MCF 10A (cell line): ENCODE results near the gene SUN5. TPM values are rescaled to one million over a fixed set of nuclear protein-coding genes. Genes with fewer than 3 reads are reported as not detected.

Source experiments
- BruUV-seq: library from RNA; stranded (reverse); fragments of 400-500 nt; replicated peaks from 2 replicates; lab custom pipeline; 2021; lab: Mats Ljungman, UMichigan
- CTCF ChIA-PET: fragments of 300-600 bp; sonication (Branson Sonifier 250); formaldehyde crosslinking; extraction: SDS; loops from one replicate; lab custom pipeline; 2021; ENCODE audit warnings: antibody characterized with exemption, inconsistent platforms; lab: Yijun Ruan, JAX
- POLR2A ChIA-PET: fragments of 300-600, 350-650 bp; sonication (Branson Sonifier 250); formaldehyde crosslinking; extraction: SDS; loops from one replicate; lab custom pipeline; 2020; ENCODE audit warnings: antibody characterized with exemption, inconsistent platforms; lab: Yijun Ruan, JAX
- DNase-seq: peaks from one replicate; pipeline ENCODE4 v3.0.0-alpha.2; 2018; ENCODE audit not compliant: unreplicated experiment
- H3K27ac Mint-ChIP-seq: one replicate; pipeline ENCODE4 v1.8.0; 2022; ENCODE audit warnings: mild to moderate bottlenecking, low read depth, mixed read lengths; ENCODE audit not compliant: unreplicated experiment
- H3K27me3 Mint-ChIP-seq: one replicate; pipeline ENCODE4 v1.8.0; 2022; ENCODE audit warnings: mixed read lengths; ENCODE audit not compliant: insufficient read depth, unreplicated experiment
- H3K36me3 Mint-ChIP-seq: one replicate; pipeline ENCODE4 v1.8.0; 2022; ENCODE audit warnings: mild to moderate bottlenecking, moderate library complexity, mixed read lengths; ENCODE audit not compliant: insufficient read depth, unreplicated experiment
- H3K4me1 Mint-ChIP-seq: one replicate; pipeline ENCODE4 v1.8.0; 2022; ENCODE audit warnings: mixed read lengths; ENCODE audit not compliant: insufficient read depth, unreplicated experiment
- H3K4me3 Mint-ChIP-seq: one replicate; pipeline ENCODE4 v1.8.0; 2022; ENCODE audit warnings: mild to moderate bottlenecking, moderate library complexity, mixed read lengths; ENCODE audit not compliant: unreplicated experiment
- H3K9me3 Mint-ChIP-seq: one replicate; pipeline ENCODE4 v1.8.0; 2022; ENCODE audit warnings: mixed read lengths; ENCODE audit not compliant: unreplicated experiment
- CTCF ChIP-seq: fragments of 200-600 bp; IDR thresholded peaks from one replicate; pipeline ENCODE4 v1.8.0; 2022; ENCODE audit warnings: antibody characterized with exemption, mild to moderate bottlenecking; ENCODE audit not compliant: unreplicated experiment
- intact Hi-C: fragments of 100-400 bp; cut with micrococcal nuclease; formaldehyde crosslinking; loops from 2 replicates; pipeline ENCODE4 v1.14.1; 2022
- total RNA-seq: library from RNA; stranded (reverse); gene quantifications from 2 replicates; pipeline ENCODE4 v1.2.3, GENCODE V29; 2022

The SUN5 gene
- total RNA-seq, 1 experiment from 2014 or later = not detected

GRCh38 chr20:32980131-32980941 lies 23.9 kb downstream of the SUN5 start:
- TF ChIP-seq CTCF = no peak
- POLR2A ChIA-PET = no interaction called here
- CTCF ChIA-PET = no interaction called here
- Mint-ChIP-seq H3K36me3 (no peaks in the 10 kb centered on the region), H3K27me3 (peaks cover 42% of the 10 kb centered on the region), H3K4me3 (no peak overlapping the region), H3K27ac (no peak overlapping the region), H3K4me1 (no peaks in the 10 kb centered on the region), H3K9me3 (peaks cover 7% of the 10 kb centered on the region)
- intact Hi-C loops = no loop called here
- DNase-seq = no peak
- no TSS peak for BruUV-seq

GRCh38 chr20:32979201-32979998 lies 24.8 kb downstream of the SUN5 start:
- no peak for TF ChIP-seq CTCF
- BruUV-seq = no TSS peak
- no peak for DNase-seq
- no peak overlapping the region for H3K27ac Mint-ChIP-seq
- no peaks in the 10 kb centered on the region for H3K36me3 Mint-ChIP-seq
- H3K27me3 Mint-ChIP-seq = peaks cover 42% of the 10 kb centered on the region
- ChIA-PET CTCF (no interaction called here), POLR2A (no interaction called here)
- peaks cover 7% of the 10 kb centered on the region for H3K9me3 Mint-ChIP-seq
- no peak overlapping the region for H3K4me3 Mint-ChIP-seq
- no peaks in the 10 kb centered on the region for H3K4me1 Mint-ChIP-seq
- intact Hi-C loops = no loop called here

- ChIA-PET POLR2A (no interaction called here), CTCF (interaction anchor here (1.3 to 2.3 kb wide), 2 partner anchors 16 to 32 kb away, joined by 4 to 8 read pairs; no protein-coding TSS in a partner anchor)
- Mint-ChIP-seq H3K27me3 (peaks cover 42% of the 10 kb centered on the region), H3K9me3 (peaks cover 7% of the 10 kb centered on the region), H3K36me3 (no peaks in the 10 kb centered on the region), H3K4me3 (no peak overlapping the region), H3K27ac (no peak overlapping the region), H3K4me1 (no peaks in the 10 kb centered on the region)
- TF ChIP-seq CTCF = no peak
- no TSS peak for BruUV-seq
- intact Hi-C loops = no loop called here
- DNase-seq = no peak
Observed at GRCh38 chr20:32978009-32978335, 26.3 kb downstream of the SUN5 start.

- BruUV-seq = no TSS peak
- Mint-ChIP-seq H3K4me1 (no peaks in the 10 kb centered on the region), H3K27ac (no peak overlapping the region), H3K9me3 (peaks cover 7% of the 10 kb centered on the region), H3K4me3 (no peak overlapping the region), H3K27me3 (peaks cover 42% of the 10 kb centered on the region), H3K36me3 (no peaks in the 10 kb centered on the region)
- POLR2A ChIA-PET = no interaction called here
- intact Hi-C loops = no loop called here
- no peak for DNase-seq
- CTCF ChIA-PET = interaction anchor here (0.6 to 2.3 kb wide), 5 partner anchors 16 to 995 kb away, joined by 3 to 8 read pairs (median 3); no protein-coding TSS in a partner anchor
- TF ChIP-seq CTCF = no peak
Observed at GRCh38 chr20:32977281-32978008, 26.8 kb downstream of the SUN5 start.
